NB4 (cell line): ENCODE measurements around the gene NISCH.

Experiments
- DNase-seq: peaks from one replicate; pipeline ENCODE4 v3.0.0; 2010; ENCODE audit warnings: low read depth
- H3K4me3 ChIP-seq: one replicate; pipeline ENCODE4 v1.5.1; 2011; ENCODE audit warnings: mild to moderate bottlenecking, low read depth, low read length, moderate library complexity
- CTCF ChIP-seq: IDR thresholded peaks from one replicate; pipeline ENCODE4 v1.5.1; 2012; ENCODE audit warnings: low read depth, low read length
- MYC ChIP-seq: IDR thresholded peaks from 2 replicates; pipeline ENCODE4 v1.6.1; 2011; ENCODE audit warnings: low read depth, low read length
- POLR2A ChIP-seq: IDR thresholded peaks from 2 replicates; pipeline ENCODE4 v1.6.1; 2011; ENCODE audit warnings: mild to moderate bottlenecking; ENCODE audit not compliant: insufficient read length; ENCODE audit errors: extremely low read depth
- TF ChIP-seq, protein P1 (sequence below): IDR thresholded peaks from 2 replicates; pipeline ENCODE4 v1.6.1; 2011; ENCODE audit warnings: low read depth, low read length

The NISCH gene

GRCh38 chr3:52438104-52438376, 17.4 kb upstream of the NISCH start:
- TF ChIP-seq CTCF: no peak
- no peak overlapping the region for H3K4me3 ChIP-seq
- DNase-seq: no peak

- H3K4me3 ChIP-seq: no peak overlapping the region
- no peak for TF ChIP-seq POLR2A
- TF ChIP-seq, protein P1, sequence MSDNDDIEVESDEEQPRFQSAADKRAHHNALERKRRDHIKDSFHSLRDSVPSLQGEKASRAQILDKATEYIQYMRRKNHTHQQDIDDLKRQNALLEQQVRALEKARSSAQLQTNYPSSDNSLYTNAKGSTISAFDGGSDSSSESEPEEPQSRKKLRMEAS: no peak
- no peak for TF ChIP-seq CTCF
- no peak for TF ChIP-seq MYC
Measured at GRCh38 chr3:52438579-52439425, 16.6 kb upstream of the NISCH start.

DNA sequence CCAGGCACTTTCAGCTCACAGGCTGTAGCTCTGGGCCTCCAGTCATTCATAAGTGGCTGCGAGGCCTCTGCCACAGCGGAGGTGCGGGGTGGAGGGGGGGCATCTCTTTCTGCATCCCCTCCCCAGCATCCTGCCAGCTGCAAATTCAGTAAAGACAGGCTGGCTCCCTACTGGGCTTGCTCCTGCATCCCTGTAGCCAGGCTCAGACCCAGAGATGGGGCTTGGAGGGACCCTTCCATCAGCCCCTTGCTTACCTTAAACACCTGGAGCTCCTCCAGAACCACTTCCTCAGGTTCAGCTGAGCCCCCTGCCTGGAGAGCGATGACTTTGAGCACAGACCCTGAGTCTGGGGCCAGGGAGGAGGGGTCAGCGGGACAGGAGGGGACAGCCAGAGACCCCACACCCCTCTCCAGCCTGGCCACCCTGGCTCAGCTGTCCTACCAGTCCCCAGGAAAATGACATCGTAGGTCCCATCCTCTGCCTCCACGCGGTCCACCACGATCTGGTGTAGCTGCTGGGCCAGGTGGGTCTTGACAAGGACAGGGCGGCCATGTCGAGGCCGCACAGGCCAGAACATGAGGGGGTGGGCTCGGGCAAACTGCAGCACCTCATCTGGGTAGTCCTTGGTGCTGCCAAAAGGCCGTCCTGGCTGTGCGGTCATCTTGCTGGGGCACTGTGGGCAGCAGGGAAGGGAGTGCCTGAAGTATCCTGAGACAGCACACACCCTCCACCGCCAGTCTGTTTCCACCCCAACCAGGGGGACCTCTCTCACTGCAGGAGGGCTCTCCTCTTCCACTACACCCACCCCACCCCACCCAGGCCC, 15.8 kb upstream of the NISCH start:
- H3K4me3 ChIP-seq: no peak overlapping the region
- TF ChIP-seq CTCF: no peak
- no peak for TF ChIP-seq POLR2A
- TF ChIP-seq MYC: no peak
- TF ChIP-seq, protein P1: no peak
- DNase-seq: no peak

More at GRCh38 chr3:52438579-52439425, 16.6 kb upstream of the NISCH start:
- no peak for DNase-seq

DNA sequence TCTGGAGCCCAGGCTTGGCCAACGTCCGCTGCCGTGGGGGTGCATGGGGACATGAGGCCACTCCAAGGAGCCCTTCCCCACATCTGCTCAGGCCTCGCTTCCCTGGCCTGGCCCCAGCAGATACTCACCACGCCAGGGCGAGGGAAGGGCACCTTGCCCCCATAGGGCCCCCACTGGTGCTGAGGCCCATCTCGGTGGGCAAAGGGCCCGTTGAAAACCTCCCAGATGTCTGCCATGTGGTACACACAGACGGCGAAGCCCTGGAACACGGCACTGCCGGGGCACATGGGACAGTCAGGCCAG, 15.2 kb upstream of the NISCH start:
- H3K4me3 ChIP-seq: no peak overlapping the region
- DNase-seq: no peak
- TF ChIP-seq, protein P1: no peak
- TF ChIP-seq CTCF (no peak), MYC (no peak), POLR2A (no peak)

DNA sequence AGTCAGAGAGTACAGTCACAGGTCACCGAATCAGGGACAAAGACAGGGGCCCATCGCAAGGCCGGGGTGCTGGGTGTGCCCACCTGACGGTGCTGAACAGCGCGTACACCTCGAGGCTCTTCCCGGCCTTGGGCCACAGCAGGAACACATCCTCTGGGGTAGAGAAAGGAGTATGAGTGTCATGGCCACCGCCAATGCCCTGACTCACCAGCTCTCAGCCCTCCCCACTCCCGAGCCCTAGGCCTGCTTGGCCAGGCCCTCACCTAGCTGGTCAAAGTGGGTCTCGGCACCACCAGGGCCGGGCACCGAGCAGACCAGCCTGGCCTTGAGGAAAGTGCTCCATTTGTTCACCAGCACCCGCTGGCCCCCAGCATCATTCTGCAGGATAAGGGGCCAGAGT, 14.7 kb upstream of the NISCH start:
- TF ChIP-seq POLR2A (no peak), MYC (no peak), CTCF (no peak)

More for the DNA sequence above, 14.7 kb upstream of the NISCH start:
- H3K4me3 ChIP-seq: no peak overlapping the region
- DNase-seq: no peak
